ENCODE results near the gene PXN.

- no peak for TF ChIP-seq CTCF (IDR thresholded peaks at IDR 0.05)
- no peak for TF ChIP-seq ZFX (IDR thresholded peaks at IDR 0.05; ENCODE audit: borderline replicate concordance)
These were observed 10.7 kb downstream of the PXN start for GRCh38 chr12:120254809-120255208.
